ENCODE data around the gene UCN.
"Not testable (repeated sequence)": the region's sequence is repeated elsewhere in the genome, so short reads cannot be mapped to it uniquely, and the experiment has no call there.

Gene UCN

GRCh38 chr2:27308359-27308881 lies at the start of gene UCN:
Gene UCN (minus strand): TSS chr2:27308445. CDS start chr2:27307895, 550 bp downstream.
- no peak for ATAC-seq
- no peak for DNase-seq (ENCODE audit: low spot score in 2 of 2)
- Mint-ChIP-seq H3K4me1 (peaks cover 12% of the 10 kb centered on the region), H3K9me3 (no peaks in the 10 kb centered on the region), H3K27ac (no peak within 1 kb of the TSS), H3K4me3 (peak within 1 kb of the TSS; percentile 55), H3K36me3 (peaks cover 19% of the 10 kb centered on the region)

DNA sequence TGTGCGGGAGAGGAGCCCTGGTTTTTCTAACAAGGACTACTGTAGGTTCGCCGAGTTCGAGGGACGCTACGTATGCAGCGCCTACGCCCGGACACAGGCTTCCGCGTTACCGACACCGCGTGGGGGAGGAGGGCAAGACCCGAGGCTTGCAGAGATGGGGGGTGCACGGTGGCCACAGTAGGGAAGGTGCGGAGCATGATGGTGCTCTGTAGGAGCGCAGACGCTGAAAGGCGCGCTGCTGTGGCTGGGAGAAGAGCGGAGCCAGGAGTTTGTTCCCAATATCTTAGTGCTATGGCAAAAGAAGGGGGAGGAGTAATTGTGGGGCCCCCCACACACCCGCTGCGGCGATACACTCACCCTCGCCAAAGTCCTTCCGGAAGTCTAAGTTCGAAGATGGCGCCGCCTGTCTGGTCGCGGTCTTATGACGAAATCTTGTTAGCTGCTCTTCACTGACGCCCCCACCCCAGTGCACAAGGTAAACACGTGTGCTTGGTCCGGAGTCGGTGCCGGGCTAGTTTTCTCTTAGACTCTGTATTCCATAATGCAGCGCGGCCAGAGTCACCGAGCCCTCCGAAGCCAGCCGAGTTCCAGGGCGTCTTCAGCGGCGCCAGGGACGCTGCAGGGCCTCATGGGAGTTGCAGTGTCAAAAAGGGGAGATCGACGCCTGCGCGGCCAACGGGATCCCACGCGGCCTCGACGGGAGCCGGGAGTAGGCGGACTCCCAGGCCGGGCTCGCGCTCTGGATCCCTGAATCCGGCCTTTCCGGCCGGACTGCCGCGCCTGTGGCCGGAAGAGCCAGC lies 48.3 kb upstream of the UCN start, which contains the start of gene GTF3C2:
TSS of gene GTF3C2 (minus strand) at position 383 of the 800 bp plus-strand sequence. CDS start 13,210 bp downstream, outside the sequence.
- Mint-ChIP-seq H3K27ac (peak within 1 kb of the TSS; percentile 95), H3K36me3 (peaks cover 41% of the 10 kb centered on the region), H3K4me3 (peak within 1 kb of the TSS; percentile 98), H3K9me3 (no peaks in the 10 kb centered on the region), H3K4me1 (peaks cover 34% of the 10 kb centered on the region)
- ATAC-seq (peak; percentile 89), DNase-seq (ENCODE audit: low spot score in 2 of 2) (peak; percentile 84 to 97)

GRCh38 chr2:27356056-27356381 lies 47.8 kb upstream of the UCN start:
- H3K4me3 Mint-ChIP-seq = peak overlapping the region; percentile 98
- H3K27ac Mint-ChIP-seq = peak overlapping the region; percentile 95
- peaks cover 35% of the 10 kb centered on the region for H3K4me1 Mint-ChIP-seq
- peak; percentile 57 for ATAC-seq
- H3K36me3 Mint-ChIP-seq = peaks cover 39% of the 10 kb centered on the region
- no peaks in the 10 kb centered on the region for H3K9me3 Mint-ChIP-seq
- no peak for DNase-seq (ENCODE audit: low spot score in 2 of 2)

DNA sequence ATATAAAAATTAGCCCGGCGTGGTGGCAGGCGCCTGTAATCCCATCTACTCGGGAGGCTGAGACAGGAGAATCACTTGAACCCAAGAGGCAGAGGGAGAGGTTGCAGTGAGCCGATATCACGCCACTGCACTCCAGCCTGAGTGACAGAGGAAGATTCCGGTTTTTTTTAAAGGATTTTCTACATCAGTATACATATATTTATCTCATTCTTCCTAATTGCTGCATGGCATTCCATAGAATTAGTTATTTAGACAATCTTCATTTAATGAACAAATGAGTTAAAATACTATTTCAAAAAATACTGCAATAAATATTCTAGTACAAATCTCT lies 46.3 kb upstream of the UCN start:
- Mint-ChIP-seq H3K36me3 (peaks cover 43% of the 10 kb centered on the region), H3K27ac (no peak overlapping the region), H3K4me3 (peak overlapping the region; percentile 98), H3K9me3 (no peaks in the 10 kb centered on the region), H3K4me1 (peaks cover 32% of the 10 kb centered on the region)
- no peak for DNase-seq (ENCODE audit: low spot score in 2 of 2)
- ATAC-seq = no peak

DNA sequence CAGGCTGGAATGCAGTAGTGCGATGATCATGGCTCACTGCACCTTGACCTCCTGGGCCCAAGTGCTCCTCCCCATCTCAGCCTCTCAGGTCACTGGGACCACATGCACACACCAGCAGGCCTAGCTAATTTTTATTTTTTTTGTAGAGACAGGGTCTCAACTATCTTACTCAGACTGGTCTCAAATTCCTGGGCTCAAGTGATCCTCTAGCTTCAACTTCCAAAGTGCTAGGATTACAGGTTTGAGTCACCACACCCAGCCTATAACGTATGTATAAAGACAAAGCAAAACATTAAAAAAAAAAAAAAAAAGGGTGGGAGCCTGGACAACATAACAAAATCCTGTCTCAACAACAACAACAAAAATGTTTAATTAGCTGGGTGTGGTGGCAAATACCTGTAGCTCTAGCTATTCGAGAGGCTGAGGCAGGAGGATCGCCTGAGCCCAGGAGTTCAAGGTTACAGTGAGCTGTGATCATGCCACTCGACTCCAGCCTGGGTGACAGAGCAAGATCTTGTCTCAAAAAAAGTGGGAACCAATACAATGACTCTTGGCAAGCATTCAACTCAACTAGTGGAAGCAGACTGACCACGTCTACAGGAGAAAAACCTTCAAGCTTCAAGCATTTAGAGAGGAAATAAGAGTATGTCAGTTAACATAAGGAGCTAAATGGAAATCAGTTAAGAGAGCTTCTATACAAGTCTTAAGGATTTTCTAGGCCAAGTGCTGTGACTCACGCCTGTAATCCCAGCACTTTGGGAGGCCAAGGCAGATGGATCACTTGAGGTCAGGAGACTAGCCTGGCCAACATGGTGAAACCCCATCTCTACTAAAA lies 45.7 kb upstream of the UCN start:
- Mint-ChIP-seq H3K4me3 (no peak overlapping the region), H3K4me1 (peaks cover 32% of the 10 kb centered on the region), H3K27ac (no peak overlapping the region), H3K36me3 (peaks cover 49% of the 10 kb centered on the region), H3K9me3 (no peaks in the 10 kb centered on the region)
- ATAC-seq (no peak), DNase-seq (ENCODE audit: low spot score in 2 of 2) (no peak)

- not testable (repeated sequence) for H3K4me3 Mint-ChIP-seq; H3K27ac Mint-ChIP-seq; DNase-seq (ENCODE audit: low spot score in 2 of 2); ATAC-seq; H3K9me3 Mint-ChIP-seq
- peaks cover 27% of the 10 kb centered on the region for H3K4me1 Mint-ChIP-seq
- peaks cover 51% of the 10 kb centered on the region for H3K36me3 Mint-ChIP-seq
These were observed 45.1 kb upstream of the UCN start for GRCh38 chr2:27353386-27353761.

DNA sequence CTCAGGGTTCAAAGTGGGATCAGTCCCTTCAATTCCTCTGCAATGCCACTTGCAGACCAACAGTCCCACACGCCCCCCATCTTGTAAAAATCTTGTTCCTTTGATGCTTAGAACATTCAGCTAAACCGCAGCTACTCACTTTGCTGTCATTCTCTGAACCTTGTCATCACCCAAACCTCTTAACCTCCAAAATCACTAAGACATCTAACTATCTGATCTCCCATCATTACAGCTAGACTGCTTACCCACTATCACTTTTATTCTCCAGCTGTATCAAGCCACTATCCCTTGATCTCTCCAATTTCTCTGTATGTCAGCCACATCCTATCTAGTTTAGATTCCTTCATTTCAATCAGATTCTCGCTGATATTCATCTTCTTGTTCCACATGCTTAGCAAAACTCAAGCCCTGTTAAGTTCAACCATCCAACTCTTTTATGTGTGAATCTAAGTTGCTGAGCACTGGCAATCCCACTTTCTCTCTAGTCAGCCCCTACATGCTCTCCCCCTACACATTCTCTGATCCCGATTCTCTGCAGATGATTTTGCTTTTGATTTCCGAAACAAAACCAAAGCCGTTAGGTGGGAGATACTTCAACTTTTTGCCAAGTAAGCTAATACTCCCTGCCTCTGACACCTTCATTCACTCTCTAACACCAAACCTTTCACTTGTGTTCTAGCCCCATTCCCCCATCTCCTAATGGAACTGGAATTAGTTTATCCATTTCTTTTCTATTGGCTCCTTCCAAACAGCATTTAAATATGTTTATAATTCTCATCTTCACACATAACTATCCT lies 43.8 kb upstream of the UCN start:
- Mint-ChIP-seq H3K36me3 (peaks cover 60% of the 10 kb centered on the region), H3K4me1 (peaks cover 20% of the 10 kb centered on the region), H3K9me3 (no peaks in the 10 kb centered on the region), H3K4me3 (no peak overlapping the region), H3K27ac (peak overlapping the region; percentile 10)
- ATAC-seq (peak; percentile 31), DNase-seq (ENCODE audit: low spot score in 2 of 2) (no peak)

GRCh38 chr2:27350106-27350693 lies 42.0 kb upstream of the UCN start:
- H3K9me3 Mint-ChIP-seq = no peaks in the 10 kb centered on the region
- no peak for ATAC-seq
- H3K4me3 Mint-ChIP-seq = no peak overlapping the region
- H3K4me1 Mint-ChIP-seq = peaks cover 26% of the 10 kb centered on the region
- H3K36me3 Mint-ChIP-seq = peaks cover 50% of the 10 kb centered on the region
- no peak for DNase-seq (ENCODE audit: low spot score in 2 of 2)
- no peak overlapping the region for H3K27ac Mint-ChIP-seq

- H3K4me1 Mint-ChIP-seq = peaks cover 26% of the 10 kb centered on the region
- ATAC-seq (no peak), DNase-seq (ENCODE audit: low spot score in 2 of 2) (no peak)
- no peak overlapping the region for H3K4me3 Mint-ChIP-seq
- peaks cover 52% of the 10 kb centered on the region for H3K36me3 Mint-ChIP-seq
- no peaks in the 10 kb centered on the region for H3K9me3 Mint-ChIP-seq
- H3K27ac Mint-ChIP-seq = peak overlapping the region; percentile 40
These were observed 39.4 kb upstream of the UCN start for GRCh38 chr2:27347641-27348040.

DNA sequence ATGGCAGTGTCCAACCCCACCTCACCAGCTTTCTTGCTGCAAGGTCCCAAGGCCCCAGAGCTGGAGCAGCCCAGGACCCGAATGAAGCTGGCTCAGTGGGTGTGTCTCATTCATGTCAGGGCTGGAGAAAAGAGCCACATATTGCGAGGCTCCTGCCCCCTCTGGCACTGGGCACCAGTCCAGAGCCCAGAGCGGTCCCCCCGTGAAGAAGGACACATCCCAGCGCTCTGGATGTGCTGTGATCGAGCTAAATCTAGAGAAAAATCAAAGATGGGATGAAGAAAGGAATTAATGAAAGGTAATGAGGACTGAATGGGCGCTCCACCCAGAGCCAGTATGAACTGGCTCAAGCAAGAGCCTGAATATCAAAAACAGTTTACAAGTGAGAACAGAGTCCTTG lies 27.9 kb upstream of the UCN start:
- Mint-ChIP-seq H3K27ac (peak overlapping the region; percentile 53), H3K9me3 (no peaks in the 10 kb centered on the region), H3K36me3 (peaks cover 89% of the 10 kb centered on the region), H3K4me1 (no peaks in the 10 kb centered on the region), H3K4me3 (no peak overlapping the region)
- DNase-seq (ENCODE audit: low spot score in 2 of 2) (no peak), ATAC-seq (no peak)

DNA sequence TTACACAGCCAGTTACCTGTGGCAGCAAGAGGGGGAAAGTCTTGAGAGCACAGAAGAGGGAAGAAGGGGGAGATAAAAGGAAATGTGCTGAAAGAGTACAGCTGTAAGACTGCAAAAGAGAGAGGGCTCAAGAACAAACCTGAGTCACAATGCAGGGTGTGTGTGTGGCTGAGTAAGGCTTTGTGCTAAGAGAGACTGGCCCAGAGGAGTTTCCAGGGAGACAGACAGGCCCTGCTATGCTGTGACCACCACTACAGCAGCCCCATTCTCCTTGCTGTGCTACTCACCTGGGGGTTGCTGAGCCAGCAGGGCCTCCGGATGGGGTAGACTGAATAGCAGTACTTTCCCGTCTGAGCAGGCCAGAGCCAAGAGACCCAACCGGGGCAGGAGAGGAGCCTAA lies 27.1 kb upstream of the UCN start:
- Mint-ChIP-seq H3K27ac (peak overlapping the region; percentile 53), H3K4me3 (no peak overlapping the region)
- no peak for DNase-seq (ENCODE audit: low spot score in 2 of 2)

DNA sequence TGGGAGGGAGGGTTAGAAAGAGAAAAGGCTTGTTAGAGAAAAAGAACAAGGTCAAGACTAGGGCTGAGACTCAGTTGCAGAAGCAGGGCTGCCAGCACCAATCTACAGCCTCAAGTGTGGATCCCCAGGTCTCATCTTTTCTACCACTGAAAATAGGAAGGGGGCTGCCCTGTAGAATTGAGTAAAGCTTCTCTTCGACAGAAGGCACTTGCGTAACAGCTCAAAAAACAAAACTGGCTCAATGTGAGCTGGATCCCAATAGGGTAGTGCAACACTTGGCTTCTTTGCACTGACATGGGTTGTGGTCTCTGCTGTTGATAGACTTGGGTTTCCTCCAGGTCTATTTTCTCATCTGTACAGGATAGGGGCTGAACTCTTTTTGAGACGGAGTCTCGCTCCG lies 16.5 kb upstream of the UCN start:
- Mint-ChIP-seq H3K4me1 (peaks cover 20% of the 10 kb centered on the region), H3K4me3 (no peak overlapping the region), H3K9me3 (no peaks in the 10 kb centered on the region), H3K27ac (no peak overlapping the region), H3K36me3 (peaks cover 43% of the 10 kb centered on the region)
- DNase-seq (ENCODE audit: low spot score in 2 of 2) (no peak), ATAC-seq (no peak)

More for the DNA sequence above, 27.1 kb upstream of the UCN start:
- Mint-ChIP-seq H3K9me3 (no peaks in the 10 kb centered on the region), H3K4me1 (no peaks in the 10 kb centered on the region), H3K36me3 (peaks cover 89% of the 10 kb centered on the region)
- ATAC-seq = no peak

DNA sequence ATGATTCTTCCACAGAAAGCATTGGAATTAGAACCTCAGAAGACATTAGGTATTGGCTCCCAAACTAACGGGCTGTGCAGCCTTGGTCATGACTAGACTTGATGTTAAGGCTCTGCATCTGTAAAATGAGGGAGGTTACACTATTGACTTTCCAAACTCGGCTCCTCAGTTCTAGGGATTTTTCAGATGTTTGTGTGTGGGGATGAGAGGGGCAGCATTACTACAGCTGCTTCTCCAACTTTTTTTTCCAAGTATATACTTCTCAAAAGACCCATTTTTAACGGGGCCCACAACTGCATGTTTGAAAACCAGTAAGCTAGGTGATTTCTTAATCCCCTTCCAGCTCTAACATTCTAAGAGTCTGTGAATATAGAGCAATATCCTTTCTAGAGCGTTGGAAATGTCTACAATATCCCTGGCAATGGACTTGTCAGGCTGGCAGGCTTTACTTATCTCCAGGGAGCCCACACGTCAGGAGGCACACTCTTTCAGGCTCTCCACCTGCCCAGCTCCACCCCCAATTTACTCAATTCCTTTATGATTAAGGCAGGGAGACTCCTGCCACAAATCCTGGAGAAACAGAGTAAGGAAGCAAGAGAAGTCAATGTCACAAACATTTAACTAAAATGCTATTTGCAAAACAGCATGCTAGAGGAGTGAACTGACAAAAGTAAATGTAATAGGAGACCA lies 15.5 kb upstream of the UCN start:
- ATAC-seq = no peak
- DNase-seq (ENCODE audit: low spot score in 2 of 2) = no peak
- no peaks in the 10 kb centered on the region for H3K9me3 Mint-ChIP-seq
- H3K36me3 Mint-ChIP-seq = peaks cover 33% of the 10 kb centered on the region
- H3K4me1 Mint-ChIP-seq = peaks cover 20% of the 10 kb centered on the region
- H3K4me3 Mint-ChIP-seq = peak overlapping the region; percentile 99
- peak overlapping the region; percentile 99 for H3K27ac Mint-ChIP-seq
